ENCODE results near the gene HLA-F. TPM values are rescaled to one million over a fixed set of nuclear protein-coding genes. Genes with fewer than 3 reads are reported as not detected.

HLA-F gene
- 3.6 and 3.8 TPM in 2 replicates for total RNA-seq (2014; rRNA removed; shearing (Covaris generic))

DNA sequence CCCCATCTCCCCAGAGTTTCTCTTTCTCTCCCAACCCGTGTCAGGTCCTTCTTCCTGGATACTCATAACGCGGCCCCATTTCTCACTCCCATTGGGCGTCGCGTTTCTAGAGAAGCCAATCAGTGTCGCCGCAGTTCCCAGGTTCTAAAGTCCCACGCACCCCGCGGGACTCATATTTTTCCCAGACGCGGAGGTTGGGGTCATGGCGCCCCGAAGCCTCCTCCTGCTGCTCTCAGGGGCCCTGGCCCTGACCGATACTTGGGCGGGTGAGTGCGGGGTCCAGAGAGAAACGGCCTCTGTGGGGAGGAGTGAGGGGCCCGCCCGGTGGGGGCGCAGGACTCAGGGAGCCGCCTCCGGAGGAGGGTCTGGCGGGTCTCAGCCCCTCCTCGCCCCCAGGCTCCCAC, at the start of gene HLA-F:
Gene HLA-F (plus strand): TSS at position 173 of the 404 bp plus-strand sequence. CDS start 30 bp downstream, at position 203.
- Histone ChIP-seq H3K27me3 (ENCODE audit: control insufficient read depth, insufficient read depth, low read length) (peaks cover 51% of the 10 kb centered on the region), H3K4me3 (ENCODE audit: insufficient read depth, low read depth, low read length) (peak within 1 kb of the TSS; percentile 71), H3K36me3 (replicated peaks; ENCODE audit: control insufficient read depth, insufficient read depth, low read length) (no peaks in the 10 kb centered on the region)
- peak; percentile 86 for DNase-seq

GRCh38 chr6:29674008-29674407, 49.2 kb upstream of the HLA-F start:
- no peaks in the 10 kb centered on the region for H3K27me3 ChIP-seq (ENCODE audit: control insufficient read depth, insufficient read depth, low read length)
- H3K36me3 ChIP-seq (replicated peaks; ENCODE audit: control insufficient read depth, insufficient read depth, low read length): peaks cover 1% of the 10 kb centered on the region; the same call in 1 of the 2 replicates
- no peak overlapping the region for H3K4me3 ChIP-seq (ENCODE audit: insufficient read depth, low read depth, low read length)
- no peak for DNase-seq

DNA sequence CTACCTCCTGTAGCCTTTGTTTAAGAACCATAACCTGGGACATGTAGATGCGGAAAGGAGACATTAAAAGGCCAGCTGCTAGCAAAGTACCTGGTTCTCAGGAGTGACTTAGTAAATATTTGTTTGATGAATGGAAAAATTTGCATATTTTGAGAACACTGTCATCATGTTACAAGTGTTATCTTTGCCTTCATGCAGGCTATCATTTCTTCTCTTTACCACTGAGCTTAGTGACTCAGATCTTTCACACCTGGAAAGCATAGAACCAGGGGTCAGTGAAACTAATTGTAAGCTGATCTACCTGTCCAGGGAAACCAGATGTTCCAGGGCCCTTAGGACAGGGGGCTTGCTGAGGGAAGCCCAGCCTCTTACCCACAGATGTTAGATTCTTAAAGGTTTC, 47.7 kb upstream of the HLA-F start:
- H3K27me3 ChIP-seq (ENCODE audit: control insufficient read depth, insufficient read depth, low read length): no peaks in the 10 kb centered on the region
- H3K36me3 ChIP-seq (replicated peaks; ENCODE audit: control insufficient read depth, insufficient read depth, low read length): peaks cover 1% of the 10 kb centered on the region; the same call in 1 of the 2 replicates
- no peak for DNase-seq
- H3K4me3 ChIP-seq (ENCODE audit: insufficient read depth, low read depth, low read length): no peak overlapping the region

DNA sequence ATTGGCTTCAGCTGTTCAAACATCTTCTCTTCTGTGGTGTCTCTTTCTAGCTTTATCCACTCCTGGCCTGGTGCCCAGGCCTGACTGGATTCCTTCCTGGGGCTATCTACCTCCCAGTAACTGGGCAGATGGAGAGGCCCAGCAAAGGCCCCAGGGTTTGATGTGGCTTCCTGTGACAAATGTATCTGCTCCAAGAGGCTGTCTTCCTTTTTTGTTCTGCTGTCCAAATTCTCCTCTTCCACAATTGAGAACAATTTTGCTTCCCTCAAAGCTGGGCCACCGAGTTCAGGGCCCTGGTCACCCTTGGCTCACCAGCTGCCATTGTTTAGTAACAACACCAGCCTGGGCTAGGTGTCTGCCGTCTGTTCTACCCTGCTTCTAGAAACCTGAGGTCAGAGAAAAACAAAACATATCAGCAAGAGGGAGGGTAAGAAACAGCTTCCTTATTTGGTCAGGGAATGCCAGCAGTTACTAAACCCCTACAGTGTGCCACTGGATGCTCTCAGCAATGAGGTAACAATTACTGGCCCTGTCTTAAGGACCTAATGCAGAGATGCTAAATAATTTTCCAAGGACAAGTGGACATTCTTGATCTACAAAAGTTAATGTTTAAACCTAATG, 46.1 kb upstream of the HLA-F start:
- H3K4me3 ChIP-seq (ENCODE audit: insufficient read depth, low read depth, low read length): no peak overlapping the region
- no peaks in the 10 kb centered on the region for H3K27me3 ChIP-seq (ENCODE audit: control insufficient read depth, insufficient read depth, low read length)
- no peak for DNase-seq
- H3K36me3 ChIP-seq (replicated peaks; ENCODE audit: control insufficient read depth, insufficient read depth, low read length): no peaks in the 10 kb centered on the region; the same call in 1 of the 2 replicates

GRCh38 chr6:29678114-29678513, 45.1 kb upstream of the HLA-F start:
- no peak for DNase-seq

DNA sequence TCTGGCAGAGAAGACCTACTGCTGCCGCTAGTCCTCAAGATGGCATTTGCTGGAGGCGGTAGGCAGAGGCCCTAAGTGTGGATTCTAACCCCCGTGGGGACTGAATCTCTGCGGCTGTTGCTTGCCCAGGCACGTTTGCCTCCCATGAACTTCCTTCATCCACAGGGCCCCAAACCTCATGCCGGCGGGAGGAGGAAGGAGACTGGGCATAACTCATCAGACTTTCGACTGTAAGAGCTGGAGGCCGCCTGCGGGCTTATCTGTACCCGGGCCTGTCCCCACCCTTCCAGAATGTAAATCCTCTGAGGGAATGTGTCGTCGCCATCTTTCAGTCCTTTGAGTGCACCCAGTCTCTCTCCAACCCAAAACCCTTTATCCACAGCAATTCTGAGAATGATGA, 43.3 kb upstream of the HLA-F start:
- DNase-seq: no peak
- Histone ChIP-seq H3K27me3 (ENCODE audit: control insufficient read depth, insufficient read depth, low read length) (no peaks in the 10 kb centered on the region), H3K4me3 (ENCODE audit: insufficient read depth, low read depth, low read length) (no peak overlapping the region), H3K36me3 (replicated peaks; ENCODE audit: control insufficient read depth, insufficient read depth, low read length) (no peaks in the 10 kb centered on the region)

More at GRCh38 chr6:29678114-29678513, 45.1 kb upstream of the HLA-F start:
- H3K27me3 ChIP-seq (ENCODE audit: control insufficient read depth, insufficient read depth, low read length): no peaks in the 10 kb centered on the region
- H3K4me3 ChIP-seq (ENCODE audit: insufficient read depth, low read depth, low read length): no peak overlapping the region
- no peaks in the 10 kb centered on the region for H3K36me3 ChIP-seq (replicated peaks; ENCODE audit: control insufficient read depth, insufficient read depth, low read length)

GRCh38 chr6:29680416-29680815, 42.8 kb upstream of the HLA-F start:
- DNase-seq: peak; percentile 43
- H3K36me3 ChIP-seq (replicated peaks; ENCODE audit: control insufficient read depth, insufficient read depth, low read length): no peaks in the 10 kb centered on the region
- H3K4me3 ChIP-seq (ENCODE audit: insufficient read depth, low read depth, low read length): no peak overlapping the region
- no peaks in the 10 kb centered on the region for H3K27me3 ChIP-seq (ENCODE audit: control insufficient read depth, insufficient read depth, low read length)

DNA sequence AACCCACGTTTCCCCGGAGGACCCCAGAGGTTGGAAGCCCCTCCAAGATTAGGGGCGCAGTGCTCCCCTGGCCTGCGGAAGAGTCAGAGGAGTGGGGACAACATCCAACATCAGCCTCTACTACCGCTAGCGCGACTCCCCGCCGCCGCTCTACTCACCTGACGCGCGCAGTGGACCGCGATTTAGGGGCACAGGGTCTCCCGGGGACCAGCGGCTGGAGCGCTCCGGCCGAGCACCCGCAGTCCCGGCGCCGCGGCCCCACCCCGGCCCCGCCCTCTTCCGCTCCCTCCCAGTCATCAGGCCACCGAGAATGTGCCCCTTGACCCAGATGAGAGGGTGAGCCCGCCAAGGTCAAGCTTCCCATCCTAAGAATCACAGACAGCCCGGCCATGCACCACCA, 42.3 kb upstream of the HLA-F start, which contains the start of gene ZFP57:
Gene ZFP57 (minus strand): TSS at position 249 of the 400 bp plus-strand sequence. CDS start 4,149 bp downstream, outside the sequence.
- Histone ChIP-seq H3K4me3 (ENCODE audit: insufficient read depth, low read depth, low read length) (no peak within 1 kb of the TSS), H3K27me3 (ENCODE audit: control insufficient read depth, insufficient read depth, low read length) (no peaks in the 10 kb centered on the region), H3K36me3 (replicated peaks; ENCODE audit: control insufficient read depth, insufficient read depth, low read length) (no peaks in the 10 kb centered on the region)
- DNase-seq: no peak

- H3K4me3 ChIP-seq (ENCODE audit: insufficient read depth, low read depth, low read length): no peak overlapping the region
- H3K27me3 ChIP-seq (ENCODE audit: control insufficient read depth, insufficient read depth, low read length): no peaks in the 10 kb centered on the region
- H3K36me3 ChIP-seq (replicated peaks; ENCODE audit: control insufficient read depth, insufficient read depth, low read length): no peaks in the 10 kb centered on the region
- no peak for DNase-seq
Observed at GRCh38 chr6:29681811-29682210, 41.4 kb upstream of the HLA-F start.

GRCh38 chr6:29685718-29686326, 37.4 kb upstream of the HLA-F start:
- Histone ChIP-seq H3K4me3 (ENCODE audit: insufficient read depth, low read depth, low read length) (no peak overlapping the region), H3K36me3 (replicated peaks; ENCODE audit: control insufficient read depth, insufficient read depth, low read length) (no peaks in the 10 kb centered on the region), H3K27me3 (ENCODE audit: control insufficient read depth, insufficient read depth, low read length) (no peaks in the 10 kb centered on the region)
- peak; percentile 83 for DNase-seq

DNA sequence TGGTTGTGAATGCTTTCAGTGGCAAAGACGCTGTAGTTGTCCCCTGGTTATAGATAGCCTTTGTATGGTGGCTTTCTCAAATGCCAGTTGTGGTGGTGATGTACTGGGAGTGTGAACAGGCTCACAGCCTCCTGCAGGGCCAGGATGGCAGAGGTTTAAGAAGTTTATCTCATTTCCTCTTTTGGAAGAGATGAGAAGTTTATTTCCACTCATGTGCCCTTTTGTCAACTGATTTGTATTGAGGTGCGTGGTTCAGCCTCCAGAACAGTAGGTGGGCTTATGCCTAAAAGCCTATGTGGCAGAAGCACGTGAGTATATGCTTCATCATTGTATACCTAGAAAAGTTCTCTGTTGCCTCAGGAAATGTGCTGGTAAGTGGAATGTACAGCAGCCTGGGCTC, 28.6 kb upstream of the HLA-F start:
- Histone ChIP-seq H3K4me3 (ENCODE audit: insufficient read depth, low read depth, low read length) (no peak overlapping the region), H3K36me3 (replicated peaks; ENCODE audit: control insufficient read depth, insufficient read depth, low read length) (no peaks in the 10 kb centered on the region), H3K27me3 (ENCODE audit: control insufficient read depth, insufficient read depth, low read length) (no peaks in the 10 kb centered on the region)
- no peak for DNase-seq

DNA sequence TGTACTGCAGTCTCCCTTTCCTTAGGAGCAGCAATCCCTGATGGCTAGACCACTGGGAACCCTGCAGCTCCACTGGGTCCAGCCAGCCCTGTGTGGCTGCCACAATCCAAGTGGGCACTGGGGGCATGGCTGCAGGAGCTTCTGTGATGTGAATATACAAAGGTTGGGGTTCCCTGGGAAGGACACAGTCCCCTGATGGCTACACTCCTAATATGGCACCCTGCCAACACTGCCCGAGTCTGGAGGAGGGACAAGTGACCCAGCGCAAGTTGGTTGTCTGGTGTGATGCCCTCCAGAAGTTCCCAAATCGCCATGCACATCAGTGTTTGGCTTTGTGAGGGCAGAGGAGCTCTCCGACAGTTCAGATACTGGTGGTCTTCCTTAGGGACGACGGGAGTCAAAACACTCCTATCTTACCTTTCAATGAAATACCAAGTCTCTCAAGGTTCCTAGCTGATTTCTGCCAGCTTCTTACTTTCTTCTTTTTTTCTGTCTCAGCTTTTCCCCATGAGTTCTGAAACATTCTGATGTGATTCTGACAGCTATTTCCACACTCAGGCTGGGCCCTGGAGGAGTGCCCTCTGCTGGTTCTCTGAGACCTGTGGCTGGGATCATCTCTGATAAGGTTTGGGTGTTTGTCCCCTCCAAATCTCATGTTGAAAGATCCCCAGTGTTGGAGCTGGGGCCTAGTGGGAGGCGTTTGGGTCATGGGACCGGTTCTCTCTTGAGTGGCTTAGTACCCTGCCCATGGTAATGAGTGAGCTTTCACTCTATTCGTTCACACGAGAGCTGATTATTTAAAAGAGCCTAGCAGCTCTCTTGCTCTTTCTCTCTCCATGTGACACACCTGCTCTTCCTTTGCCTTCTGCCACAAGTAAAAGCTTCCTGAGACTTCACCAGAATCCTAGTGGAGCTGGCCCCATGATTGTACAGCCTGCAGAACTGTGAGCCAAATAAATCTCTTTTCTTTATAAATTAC, 26.8 kb upstream of the HLA-F start:
- DNase-seq: peak; percentile 75
- no peaks in the 10 kb centered on the region for H3K36me3 ChIP-seq (replicated peaks; ENCODE audit: control insufficient read depth, insufficient read depth, low read length)
- H3K4me3 ChIP-seq (ENCODE audit: insufficient read depth, low read depth, low read length): no peak overlapping the region
- no peaks in the 10 kb centered on the region for H3K27me3 ChIP-seq (ENCODE audit: control insufficient read depth, insufficient read depth, low read length)

- Histone ChIP-seq H3K27me3 (ENCODE audit: control insufficient read depth, insufficient read depth, low read length) (no peaks in the 10 kb centered on the region; the same call in 1 of the 2 replicates), H3K36me3 (replicated peaks; ENCODE audit: control insufficient read depth, insufficient read depth, low read length) (no peaks in the 10 kb centered on the region), H3K4me3 (ENCODE audit: insufficient read depth, low read depth, low read length) (no peak overlapping the region)
- DNase-seq: peak; percentile 89
Observed at GRCh38 chr6:29702519-29703103, 20.6 kb upstream of the HLA-F start.
